Uterus (tissue), 4 donors: ENCODE measurements around the gene CLDN7. TPM values are rescaled to one million over a fixed set of nuclear protein-coding genes. Genes with fewer than 3 reads are reported as not detected.
A peak's percentile ranks its signal among the peaks of the same experiment; 100 is the strongest.

Source experiments
- DNase-seq, 2 donors: peaks; one replicate each; pipeline ENCODE4 v3.0.0-alpha.2; 2019 to 2020
- H3K27ac ChIP-seq, 2 donors: fragments of 200-600 bp; sonication (generic); 1 replicate in 1 of 2; 2 replicates in 1 of 2; pipeline ENCODE4 v1.5.1; 2016 to 2018
- H3K27me3 ChIP-seq, 2 donors: fragments of 200-600 bp; sonication (generic); one replicate each; pipeline ENCODE4 v1.5.1; 2018 to 2019; ENCODE audit warnings: control low read depth in 1 of 2
- H3K36me3 ChIP-seq, 2 donors: fragments of 200-600 bp; sonication (generic); one replicate each; pipeline ENCODE4 v1.5.1; 2019; ENCODE audit warnings: control low read depth in 1 of 2
- H3K4me1 ChIP-seq, 2 donors: fragments of 200-600 bp; sonication (generic); one replicate each; pipeline ENCODE4 v1.5.1; 2018 to 2019; ENCODE audit warnings: control low read depth in 1 of 2
- H3K4me3 ChIP-seq, 2 donors: fragments of 200-600 bp; sonication (generic); 1 replicate in 1 of 2; 2 replicates in 1 of 2; pipeline ENCODE4 v1.5.1; 2018 to 2019; ENCODE audit warnings: mild to moderate bottlenecking in 1 of 2
- H3K9me3 ChIP-seq, 2 donors: fragments of 200-600 bp; sonication (generic); one replicate each; pipeline ENCODE4 v1.5.1; 2019; ENCODE audit warnings: control low read depth in 1 of 2
- CTCF ChIP-seq, 4 experiments: fragments of 200-600 bp in 2 of 4; fragments of 450-650 bp in 2 of 4; sonication (generic) in 2 of 4; IDR thresholded peaks; one replicate each; pipeline ENCODE4 v1.5.1; 2016 to 2019; ENCODE audit warnings: antibody characterized with exemption in 4 of 4, mild to moderate bottlenecking in 2 of 4, moderate library complexity in 1 of 4
- POLR2A ChIP-seq, 2 donors: fragments of 450-650 bp; IDR thresholded peaks; one replicate each; pipeline ENCODE4 v1.6.1; 2016; ENCODE audit warnings: antibody characterized with exemption in 2 of 2, mild to moderate bottlenecking in 1 of 2, moderate library complexity in 1 of 2
- intact Hi-C: fragments of 100-400 bp; cut with DNase I; formaldehyde crosslinking; loops from one replicate; pipeline ENCODE4 v1.15.1; 2023; ENCODE audit warnings: low total_unique reads
- total RNA-seq, 4 donors: library from RNA; depleted of rRNA in 3 of 4; stranded (reverse); fragments of >200 nt in 3 of 4; gene quantifications; one replicate each; pipeline versions ENCODE4 v1.1.0 to v1.2.4, GENCODE V29; 2014 to 2023
- donor health status: DM: yes; HTN: yes; CAD: no.

Gene CLDN7, protein sequence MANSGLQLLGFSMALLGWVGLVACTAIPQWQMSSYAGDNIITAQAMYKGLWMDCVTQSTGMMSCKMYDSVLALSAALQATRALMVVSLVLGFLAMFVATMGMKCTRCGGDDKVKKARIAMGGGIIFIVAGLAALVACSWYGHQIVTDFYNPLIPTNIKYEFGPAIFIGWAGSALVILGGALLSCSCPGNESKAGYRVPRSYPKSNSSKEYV
- 10 to 100 TPM in 1 of 4 donors, under 1 TPM in 3; 0.29 to 24.4 (median 0.68) TPM for total RNA-seq

GRCh38 chr17:7262192-7262934, at the start of gene CLDN7:
Gene CLDN7, minus strand, starts transcription at chr17:7262478. Its CDS starts 435 bp downstream, at chr17:7262043.
- Histone ChIP-seq H3K36me3 (no peaks in the 10 kb centered on the region), H3K27me3 (peaks cover 21 to 27% of the 10 kb centered on the region in 2 donors), H3K4me1 (no peaks in the 10 kb centered on the region), H3K27ac (no peak within 1 kb of the TSS), H3K9me3 (no peaks in the 10 kb centered on the region), H3K4me3 (peak within 1 kb of the TSS; percentile 2 to 7)
- intact Hi-C loops = no loop called here
- no peak for DNase-seq
- TF ChIP-seq POLR2A (IDR thresholded peaks at IDR 0.05) (peak in 1 of 2 donors; percentile 50), CTCF (IDR thresholded peaks at IDR 0.05) (no peak)

- no peak for DNase-seq
- TF ChIP-seq CTCF (IDR thresholded peaks at IDR 0.05) (no peak), POLR2A (IDR thresholded peaks at IDR 0.05) (no peak)
- peaks cover 10 to 17% of the 10 kb centered on the region in 2 donors for H3K4me1 ChIP-seq
- H3K9me3 ChIP-seq = no peaks in the 10 kb centered on the region
- no peak overlapping the region for H3K4me3 ChIP-seq
- H3K27ac ChIP-seq = no peak overlapping the region
- intact Hi-C loops = no loop called here
- no peaks in the 10 kb centered on the region for H3K36me3 ChIP-seq
- H3K27me3 ChIP-seq = no peaks in the 10 kb centered on the region
Measured at GRCh38 chr17:7311110-7311705, 48.9 kb upstream of the CLDN7 start.

- peak overlapping the region in 1 of 2 donors; percentile 98 for H3K27ac ChIP-seq
- H3K36me3 ChIP-seq = no peaks in the 10 kb centered on the region
- no peaks in the 10 kb centered on the region for H3K9me3 ChIP-seq
- peaks cover 10 to 17% of the 10 kb centered on the region in 2 donors for H3K4me1 ChIP-seq
- no peak for TF ChIP-seq CTCF (IDR thresholded peaks at IDR 0.05)
- no peak for TF ChIP-seq POLR2A (IDR thresholded peaks at IDR 0.05)
- H3K27me3 ChIP-seq = no peaks in the 10 kb centered on the region
- intact Hi-C loops = no loop called here
- no peak for DNase-seq
- no peak overlapping the region for H3K4me3 ChIP-seq
Measured at GRCh38 chr17:7309628-7310027, 47.4 kb upstream of the CLDN7 start.

DNA sequence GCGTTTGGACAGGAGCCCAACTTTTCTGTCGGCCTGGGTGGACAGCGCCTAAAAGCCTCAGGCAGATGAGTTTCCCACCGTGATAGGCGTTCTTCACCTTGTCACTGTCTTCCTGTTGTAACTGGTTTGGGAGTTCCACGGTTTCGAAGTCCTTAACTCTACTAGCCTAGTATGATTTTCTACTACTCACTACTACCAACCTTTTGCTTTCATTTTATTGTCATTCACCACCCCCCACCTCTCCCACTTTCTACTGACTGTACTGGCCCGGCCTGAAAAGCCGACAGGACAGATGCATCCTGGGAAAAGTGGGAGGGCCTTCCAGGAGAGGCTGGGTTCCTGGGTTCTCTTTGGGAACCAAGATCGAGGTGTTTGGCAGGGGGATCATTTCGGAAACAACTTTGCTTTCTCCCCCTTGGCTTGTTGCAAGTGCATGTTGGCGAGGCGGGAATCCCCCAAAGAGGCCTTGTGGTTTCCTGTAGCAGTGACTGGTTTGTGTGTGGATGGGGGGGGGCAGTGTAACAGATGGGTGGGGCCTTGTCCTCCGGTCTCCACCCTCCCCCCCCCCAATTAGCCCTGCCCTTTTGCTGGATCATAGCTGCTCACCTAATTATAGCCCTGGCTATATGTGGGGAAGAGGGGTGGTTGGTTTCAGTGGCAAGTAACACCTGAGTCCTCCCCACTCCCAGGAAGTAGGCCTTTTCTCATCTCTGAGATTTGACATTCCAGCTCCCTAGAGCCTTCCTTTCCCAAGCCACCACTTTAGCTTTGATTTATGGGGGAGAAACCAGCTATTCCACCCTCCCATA, 46.6 kb upstream of the CLDN7 start:
- no peaks in the 10 kb centered on the region for H3K36me3 ChIP-seq
- peak overlapping the region; percentile 98 to 99 for H3K27ac ChIP-seq
- TF ChIP-seq CTCF (IDR thresholded peaks at IDR 0.05) = no peak
- peak in 1 of 2 donors; percentile 15 for TF ChIP-seq POLR2A (IDR thresholded peaks at IDR 0.05)
- peak; percentile 69 to 74 for DNase-seq
- H3K4me1 ChIP-seq = peaks cover 10 to 17% of the 10 kb centered on the region in 2 donors
- H3K9me3 ChIP-seq = no peaks in the 10 kb centered on the region
- peak overlapping the region; percentile 64 to 100 for H3K4me3 ChIP-seq
- intact Hi-C loops = no loop called here
- no peaks in the 10 kb centered on the region for H3K27me3 ChIP-seq
